HL-60/S4 (cell line): ENCODE measurements around the gene GABRR2.
"Not testable (repeated sequence)": the region's sequence is repeated elsewhere in the genome, so short reads cannot be mapped to it uniquely, and the experiment has no call there.

Experiments used
- in situ Hi-C: fragments of 300-500 bp; cut with MboI; formaldehyde crosslinking; loops from 2 replicates; pipeline ENCODE4 v1.14.3; 2022; ENCODE audit warnings: low sequenced_read_pairs

GABRR2 gene

DNA sequence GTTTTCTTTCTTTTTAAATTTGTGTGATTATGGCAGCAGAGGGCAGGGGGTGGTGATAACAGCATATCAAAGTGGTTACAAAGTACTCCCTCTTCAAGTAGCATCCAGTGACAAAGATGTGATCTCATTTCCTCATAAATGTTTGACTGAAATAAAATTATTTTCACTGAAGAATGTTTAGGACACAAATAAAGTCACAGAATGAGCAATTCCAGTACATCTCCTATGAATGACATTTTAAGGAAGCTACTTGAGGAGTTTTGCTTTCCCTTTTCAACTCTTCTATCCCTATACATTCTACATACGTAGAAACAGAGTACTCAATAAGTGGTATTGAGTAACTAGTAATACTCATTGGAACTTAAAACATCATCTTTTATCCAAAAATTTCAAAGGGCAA is 13.9 kb upstream of the GABRR2 start:
- in situ Hi-C loops: no loop called here

DNA sequence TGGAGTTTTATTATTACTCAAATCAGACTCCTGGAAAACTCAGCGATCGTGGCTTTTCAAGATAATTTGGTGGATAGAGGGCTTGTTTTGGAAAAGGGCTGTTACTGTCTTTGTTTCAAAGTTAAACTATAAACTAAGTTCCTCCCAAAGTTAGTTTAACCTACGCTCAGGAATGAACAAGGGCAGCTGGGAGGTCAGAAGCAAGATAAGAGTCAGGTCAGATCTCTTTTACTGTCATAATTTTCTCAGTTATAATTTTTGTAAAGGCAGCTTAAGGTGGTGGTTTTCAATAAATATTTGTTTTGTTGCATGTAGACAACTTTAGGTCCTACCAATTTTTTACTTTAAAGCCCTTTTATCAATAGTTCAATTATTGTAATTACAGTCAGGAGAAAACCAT is 9.2 kb upstream of the GABRR2 start:
- in situ Hi-C loops: no loop called here

DNA sequence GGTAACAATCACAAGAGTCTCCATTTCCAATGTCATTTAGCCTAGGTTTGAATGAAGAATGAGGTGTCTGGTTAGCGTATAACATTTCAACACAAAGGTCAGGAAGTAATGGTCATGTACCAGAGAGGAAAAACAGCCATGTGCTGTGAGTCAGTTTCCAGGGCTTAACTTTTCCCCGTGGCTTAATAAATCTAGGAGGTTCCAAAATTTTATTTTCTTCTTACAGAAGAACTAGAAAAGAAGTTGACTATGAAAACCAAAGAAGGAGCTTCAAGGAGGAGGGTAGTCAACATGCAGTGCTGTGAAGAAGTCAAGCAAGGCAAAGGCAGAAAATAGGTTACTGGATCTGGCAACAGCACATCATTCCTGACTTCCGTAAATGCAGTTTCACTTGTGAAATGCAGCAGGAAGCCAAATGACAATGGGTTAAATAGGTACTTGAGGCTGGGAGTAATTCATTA is 8.4 kb upstream of the GABRR2 start:
- in situ Hi-C loops: no loop called here

DNA sequence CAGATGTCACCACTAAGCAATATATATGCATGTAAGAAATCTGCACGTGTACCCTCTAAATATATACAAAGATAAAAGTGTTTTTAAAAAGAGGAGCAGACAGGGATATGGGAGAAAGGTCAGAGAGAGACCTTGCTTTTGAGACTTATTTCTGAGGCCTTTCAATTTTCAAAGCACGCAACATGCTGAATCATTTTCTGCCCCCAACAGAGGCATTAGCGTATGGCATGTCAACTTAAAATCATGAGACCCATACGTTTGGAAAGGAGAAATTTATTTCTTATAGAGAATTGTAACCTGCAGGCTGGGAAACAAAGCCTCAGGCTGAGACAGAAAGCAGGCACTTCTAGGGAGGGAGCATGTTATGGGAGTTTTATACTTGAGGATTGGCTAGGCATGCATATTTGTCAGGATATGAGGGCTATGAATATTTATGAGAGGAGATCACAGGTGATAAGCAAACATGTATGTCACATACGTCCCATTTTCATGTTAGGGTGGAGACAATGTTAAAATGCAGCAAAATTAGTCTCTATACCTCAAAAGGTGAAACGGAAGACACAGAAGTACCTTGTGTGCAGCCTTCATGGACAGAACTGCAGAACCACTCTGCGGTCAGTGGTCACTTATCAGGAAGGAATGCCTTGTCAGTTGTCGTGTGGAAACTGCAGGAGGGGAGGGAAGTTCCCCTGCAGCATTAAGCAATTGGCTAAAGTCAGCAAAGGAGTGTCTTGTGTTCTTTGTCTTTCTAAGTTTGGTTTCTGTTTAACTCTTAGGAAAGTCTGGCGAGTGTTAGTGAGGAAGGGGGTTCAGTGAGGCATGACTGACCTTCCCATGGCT is 6.3 kb upstream of the GABRR2 start:
- in situ Hi-C loops: no loop called here

DNA sequence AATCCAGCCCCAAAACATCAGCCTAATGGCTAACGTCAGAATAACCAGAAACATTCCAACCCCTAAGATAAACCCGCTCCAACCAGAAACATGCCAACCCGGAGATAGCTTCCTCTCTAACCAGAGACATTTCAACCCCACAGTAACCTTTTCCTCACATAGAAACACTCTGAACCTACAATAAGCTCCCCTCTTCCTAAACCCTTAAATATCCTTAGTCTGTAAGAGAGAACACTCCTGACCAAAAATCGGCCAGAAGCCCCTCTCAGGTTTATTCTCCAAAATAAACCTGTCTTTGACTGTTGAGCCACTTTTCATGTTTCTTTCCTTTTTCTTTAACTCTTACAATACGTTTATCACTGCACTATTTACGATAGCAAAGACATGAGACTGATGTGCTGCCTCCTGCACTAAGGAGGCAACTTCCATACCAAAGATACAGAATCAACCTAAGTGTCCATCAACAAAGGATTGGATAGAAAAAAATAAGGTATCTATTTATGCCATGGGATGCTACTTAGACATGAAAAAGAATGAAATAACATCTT is 5.0 kb upstream of the GABRR2 start:
- in situ Hi-C loops: no loop called here

DNA sequence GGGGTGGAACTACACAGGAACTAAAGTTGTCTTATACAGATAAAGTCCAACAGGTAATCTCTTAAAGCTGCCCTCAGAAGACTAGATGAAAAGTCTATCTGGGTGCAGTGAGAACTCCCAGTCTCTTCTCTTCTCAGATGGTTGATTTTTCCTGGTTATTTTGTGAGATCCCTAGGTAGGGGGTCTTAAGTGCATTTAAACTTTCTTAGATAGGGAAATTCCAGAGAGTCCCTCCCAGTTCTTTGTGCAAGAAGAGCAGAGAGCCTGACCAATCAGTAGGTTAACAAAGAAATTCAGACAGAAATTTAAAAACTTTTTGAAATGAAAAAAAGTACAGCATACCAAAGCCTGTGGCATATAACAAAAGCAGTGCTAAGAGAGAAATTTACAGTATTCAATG is 2.0 kb upstream of the GABRR2 start:
- in situ Hi-C loops: no loop called here

DNA sequence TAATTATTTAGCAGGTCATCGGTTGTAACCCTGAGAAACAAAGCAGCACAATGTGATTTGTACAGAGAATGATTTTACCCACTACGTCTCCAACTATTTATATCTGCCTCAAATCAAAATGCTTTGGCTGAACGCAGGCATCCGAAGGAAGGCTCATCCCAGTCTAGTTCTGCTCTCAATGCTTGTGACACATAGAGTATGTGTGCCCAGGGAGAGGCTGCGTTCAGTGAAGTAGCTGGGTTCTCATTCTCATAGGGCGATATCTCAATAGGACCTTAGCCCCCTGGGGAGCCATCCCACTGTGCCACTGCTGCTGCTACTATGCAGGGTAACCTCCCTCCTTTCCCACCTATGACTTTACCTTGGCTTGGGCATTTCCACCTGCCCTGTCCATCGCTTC is 407 bp downstream of the GABRR2 start:
- in situ Hi-C loops: no loop called here

DNA sequence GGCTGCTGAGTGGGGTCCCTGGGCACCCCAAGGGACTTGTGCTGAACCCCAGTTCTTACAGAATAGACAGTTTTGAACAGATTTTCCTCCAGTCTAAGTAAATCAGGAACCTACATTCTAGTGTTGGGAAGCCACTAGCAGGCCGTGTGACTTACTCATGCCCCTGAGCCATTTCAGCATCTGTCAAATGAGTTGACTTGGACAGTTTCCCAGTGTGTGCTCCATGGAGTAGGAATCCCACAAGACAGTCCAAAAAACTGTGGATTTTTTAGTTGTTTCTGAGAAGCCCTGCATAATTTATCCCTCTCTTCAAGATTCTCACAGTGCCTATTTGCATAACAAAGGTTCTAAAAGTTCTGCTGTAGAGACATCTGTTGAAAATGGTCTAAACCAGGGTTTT is 2.1 kb downstream of the GABRR2 start:
- in situ Hi-C loops: no loop called here

DNA sequence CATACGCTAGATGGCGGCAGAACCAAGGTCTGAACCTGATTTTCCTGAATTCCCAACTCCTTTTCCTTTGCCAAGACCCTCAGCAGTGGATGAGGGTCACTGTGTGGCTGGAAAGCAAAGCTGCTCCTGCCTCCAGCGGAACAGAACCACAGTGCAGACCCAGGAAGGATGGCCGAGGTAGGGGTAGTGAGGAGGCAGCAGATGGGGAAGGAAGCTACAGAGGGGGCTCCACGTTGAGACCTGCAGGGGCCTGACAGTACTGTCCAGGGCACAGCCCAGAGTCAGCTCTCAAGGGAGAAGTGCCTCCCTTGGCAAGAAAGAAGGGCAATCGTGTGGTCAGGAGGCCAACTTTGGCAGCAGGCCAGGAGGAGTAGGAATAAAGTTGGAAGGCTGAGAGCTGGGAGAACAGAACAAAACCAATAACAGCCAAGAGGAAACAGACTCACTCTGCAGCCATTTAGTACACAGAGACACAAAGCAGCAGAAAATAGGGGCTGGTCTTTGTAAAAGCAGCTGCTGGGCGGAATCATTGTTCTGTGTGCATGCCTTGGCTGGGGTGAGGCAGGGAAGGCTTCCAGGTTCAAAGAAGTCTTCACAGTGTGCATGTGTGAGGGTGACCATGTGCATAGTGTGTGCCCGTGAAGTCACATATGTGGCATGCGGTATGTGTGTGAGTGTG is 3.1 kb downstream of the GABRR2 start:
- in situ Hi-C loops: no loop called here

DNA sequence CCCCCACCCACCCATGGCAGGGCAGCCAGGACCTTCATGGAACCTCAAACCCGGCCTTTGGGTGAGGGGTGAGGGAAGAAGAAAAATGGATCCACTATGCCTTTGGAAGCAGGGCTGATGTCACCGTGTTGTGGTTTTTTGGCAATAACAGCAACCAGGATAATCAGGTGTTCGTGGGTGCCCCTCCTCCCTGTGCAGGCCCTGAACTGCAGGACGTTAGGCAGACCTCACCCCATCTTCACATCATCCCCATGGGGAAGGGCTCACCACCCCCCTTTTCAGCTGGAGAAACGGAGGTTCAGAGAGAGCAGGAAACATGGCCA is 3.6 kb downstream of the GABRR2 start:
- in situ Hi-C loops: no loop called here

DNA sequence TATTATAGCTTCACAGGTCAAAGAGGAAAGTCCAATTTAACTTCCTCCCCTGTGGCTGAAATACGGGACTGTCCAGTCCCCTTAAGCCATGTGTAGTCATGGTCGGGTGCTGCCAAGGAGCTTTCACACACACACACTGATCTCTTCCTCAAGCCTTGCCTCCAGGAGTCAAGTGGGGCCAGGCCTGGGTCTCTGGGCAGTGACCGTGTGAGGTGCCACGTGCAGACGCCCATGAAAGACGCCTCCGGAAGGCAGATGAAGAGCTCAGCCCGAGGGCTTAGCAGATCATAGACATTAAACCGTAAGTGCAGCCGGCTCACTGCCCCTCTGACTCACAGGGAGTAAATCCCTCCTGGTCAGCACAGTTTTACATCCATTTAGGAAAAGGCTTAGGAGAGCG is 4.2 kb downstream of the GABRR2 start:
- in situ Hi-C loops: no loop called here

DNA sequence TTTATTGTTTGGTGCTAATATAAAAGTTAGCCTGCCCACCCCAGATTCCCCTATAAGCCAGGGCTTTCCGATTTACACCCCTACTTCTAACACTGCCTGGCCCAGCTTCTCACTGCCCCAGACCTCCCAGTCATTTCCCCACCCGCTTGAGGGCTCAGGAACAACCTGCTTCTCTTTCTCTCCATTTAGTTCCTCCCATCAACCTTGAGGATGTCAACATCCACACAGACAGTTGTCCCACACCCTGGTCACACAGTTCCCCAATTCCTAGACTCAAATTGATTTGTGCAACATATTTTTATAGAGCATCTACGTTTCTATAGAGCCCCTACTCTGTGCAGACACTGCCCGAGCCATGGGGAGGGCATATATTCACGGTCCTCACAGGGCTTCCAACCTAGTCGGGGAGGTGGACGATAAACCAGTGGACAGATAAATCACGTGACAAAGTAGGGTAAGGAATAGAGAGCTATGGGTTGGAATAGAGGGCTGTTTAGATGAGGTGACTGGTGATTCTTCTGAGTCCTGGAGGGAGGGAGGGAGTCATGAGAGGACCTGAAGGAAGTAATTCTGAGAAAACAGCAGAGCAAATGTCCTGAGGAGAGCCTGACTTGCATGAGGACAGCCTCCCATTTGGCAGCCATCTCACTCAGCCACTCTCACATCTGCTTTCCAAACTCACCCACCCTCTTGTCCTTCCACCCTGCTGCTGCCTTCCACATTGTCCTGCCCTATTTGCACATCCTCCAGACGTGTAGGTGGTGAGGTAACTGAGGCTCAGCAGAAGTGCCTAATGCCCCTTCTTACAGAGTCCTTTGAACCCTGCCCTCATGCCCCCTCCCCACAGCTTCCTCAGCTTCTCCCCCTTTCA is 6.3 kb downstream of the GABRR2 start:
- in situ Hi-C loops: no loop called here

DNA sequence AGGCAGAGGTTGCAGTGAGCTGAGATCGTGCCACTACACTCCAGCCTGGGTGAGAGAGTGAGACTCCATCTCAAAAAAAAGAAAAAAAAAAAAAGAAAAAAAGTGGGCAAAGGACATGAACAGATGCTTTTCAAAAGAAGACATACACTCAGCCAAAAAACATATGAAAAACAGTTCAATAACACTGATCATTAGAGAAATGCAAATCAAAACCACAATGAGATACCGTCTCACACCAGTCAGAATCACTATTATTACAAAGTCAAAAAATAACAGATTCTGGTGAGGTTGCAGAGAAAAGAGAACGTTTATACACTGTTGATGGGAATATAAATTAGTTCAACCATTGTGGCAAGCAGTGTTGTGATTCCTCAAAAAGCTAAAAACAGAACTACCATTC is 10.6 kb downstream of the GABRR2 start:
- in situ Hi-C loops: not testable (repeated sequence)

DNA sequence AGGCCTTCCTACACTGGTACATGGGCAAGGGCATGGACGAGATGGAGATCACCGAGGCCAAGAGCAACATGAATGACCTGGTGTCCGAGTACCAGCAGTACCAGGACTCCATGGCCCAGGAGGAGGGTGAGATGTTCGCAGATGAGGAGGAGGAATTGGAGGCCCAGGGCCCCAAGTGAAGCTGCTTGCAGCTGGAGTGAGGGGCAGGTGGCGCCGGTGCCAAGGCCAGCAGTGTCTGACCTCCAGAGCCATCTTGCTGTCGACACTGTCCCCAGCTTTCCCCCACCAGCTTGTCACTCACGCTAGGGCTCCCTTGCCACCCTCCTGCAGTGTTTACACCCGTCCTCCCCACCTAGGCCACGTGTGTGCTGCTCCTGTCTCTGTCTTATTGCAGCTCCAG is 12.2 kb downstream of the GABRR2 start:
- in situ Hi-C loops: no loop called here

DNA sequence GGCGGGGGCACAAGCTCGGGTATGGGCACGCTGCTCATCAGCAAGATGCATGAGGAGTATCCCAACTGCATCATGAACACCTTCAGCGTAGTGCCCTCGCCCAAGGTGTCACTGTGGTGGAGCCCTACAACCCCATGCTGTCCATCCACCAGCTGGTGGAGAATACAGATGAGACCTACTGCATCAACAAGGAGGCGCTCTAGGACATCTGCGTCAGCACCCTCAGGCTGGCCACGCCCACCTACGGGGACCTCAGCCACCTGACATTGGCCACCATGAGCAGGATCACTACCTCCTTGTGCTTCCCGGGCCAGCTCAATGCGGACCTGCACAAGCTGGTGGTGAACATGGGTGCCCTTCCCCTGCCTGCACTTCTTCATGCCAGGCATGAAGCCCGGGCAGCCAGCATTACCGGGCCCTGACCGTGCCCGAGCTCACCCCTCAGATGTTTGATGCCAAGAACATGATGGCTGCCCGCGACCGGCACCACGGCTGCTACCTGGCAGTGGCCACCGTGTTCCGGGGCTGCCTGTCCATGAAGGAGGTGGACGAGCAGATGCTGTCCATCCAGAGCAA is 12.8 kb downstream of the GABRR2 start:
- in situ Hi-C loops: no loop called here

DNA sequence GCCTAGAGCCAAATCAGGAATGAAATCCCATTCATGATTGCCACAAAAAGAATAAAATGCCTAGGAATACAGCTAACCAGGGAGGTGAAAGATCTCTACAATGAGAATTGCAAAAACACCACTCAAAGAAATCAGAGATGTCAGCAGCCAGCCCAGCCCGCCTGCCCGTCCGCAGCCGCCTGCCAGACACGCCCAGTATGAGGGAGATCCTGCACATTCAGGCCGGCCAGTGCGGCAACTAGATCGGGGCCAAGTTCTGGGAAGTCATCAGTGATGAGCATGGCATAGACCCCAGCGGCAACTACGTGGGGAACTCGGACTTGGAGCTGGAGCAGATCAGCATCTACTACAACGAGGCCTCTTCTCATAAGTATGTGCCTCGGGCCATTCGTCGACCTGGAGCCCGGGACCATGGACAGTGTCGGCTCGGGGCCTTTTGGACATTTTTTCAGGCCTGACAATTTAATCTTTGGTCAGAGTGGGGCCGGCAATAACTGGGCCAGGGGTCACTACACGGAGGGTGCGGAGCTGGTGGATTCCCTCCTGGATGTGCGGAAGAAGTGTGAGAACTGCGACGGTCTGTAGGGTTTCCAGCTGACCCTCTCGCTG is 13.4 kb downstream of the GABRR2 start:
- in situ Hi-C loops: no loop called here

DNA sequence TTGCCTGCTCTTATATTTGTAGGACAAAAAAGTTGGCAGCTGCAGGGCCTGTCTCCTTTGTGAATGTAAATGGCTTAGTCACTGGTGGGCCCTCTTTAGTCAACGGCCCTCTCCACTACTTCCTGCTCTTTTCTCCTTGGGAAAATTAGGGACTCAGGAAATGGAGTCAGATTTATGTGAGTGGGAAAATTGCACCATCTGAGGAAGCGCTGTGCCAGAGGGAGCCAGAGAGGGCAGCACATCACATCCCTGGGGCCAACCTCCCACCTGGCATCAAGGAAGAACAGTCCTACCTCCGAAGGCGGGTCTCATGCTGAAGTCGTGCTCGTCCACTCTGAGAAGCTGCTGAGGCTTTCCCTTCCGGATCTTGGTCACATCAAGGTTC is 15.6 kb downstream of the GABRR2 start:
- in situ Hi-C loops: no loop called here

DNA sequence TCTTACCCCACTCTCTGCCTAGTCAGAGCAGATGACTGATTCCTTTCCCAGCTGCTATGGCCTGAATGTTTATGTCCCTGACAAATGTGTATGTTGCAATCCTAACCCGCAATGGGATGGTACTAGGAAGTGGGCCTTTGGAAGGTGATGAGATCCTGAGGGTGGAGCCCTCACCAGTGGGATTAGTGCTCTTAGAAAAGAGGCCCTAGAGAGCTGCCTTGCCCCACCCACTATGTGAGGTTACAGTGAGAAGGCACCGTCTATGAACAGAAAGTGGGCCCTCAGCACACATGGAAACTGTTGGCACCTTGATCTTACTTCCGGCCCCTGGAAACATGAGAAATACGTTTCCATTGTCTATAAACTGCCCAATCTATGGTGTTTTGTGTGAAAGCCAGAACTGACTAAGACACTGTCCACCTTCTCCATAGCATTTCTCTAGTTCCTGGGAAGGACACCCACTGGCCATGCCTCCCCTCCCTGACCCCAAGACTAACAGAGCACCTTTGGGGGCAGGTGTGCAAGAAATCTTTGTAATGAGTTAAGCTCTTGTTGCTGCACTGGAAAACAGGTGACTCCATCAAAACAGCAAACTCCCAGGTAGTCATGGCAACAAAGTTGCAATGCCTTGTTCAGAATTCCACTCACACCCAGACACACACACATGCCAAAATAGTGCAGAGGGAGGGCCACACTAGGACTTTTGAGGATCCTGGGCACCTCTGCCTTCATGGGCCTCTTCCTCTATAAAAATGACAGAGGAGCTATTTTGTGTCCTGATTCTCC is 16.2 kb downstream of the GABRR2 start:
- in situ Hi-C loops: no loop called here

DNA sequence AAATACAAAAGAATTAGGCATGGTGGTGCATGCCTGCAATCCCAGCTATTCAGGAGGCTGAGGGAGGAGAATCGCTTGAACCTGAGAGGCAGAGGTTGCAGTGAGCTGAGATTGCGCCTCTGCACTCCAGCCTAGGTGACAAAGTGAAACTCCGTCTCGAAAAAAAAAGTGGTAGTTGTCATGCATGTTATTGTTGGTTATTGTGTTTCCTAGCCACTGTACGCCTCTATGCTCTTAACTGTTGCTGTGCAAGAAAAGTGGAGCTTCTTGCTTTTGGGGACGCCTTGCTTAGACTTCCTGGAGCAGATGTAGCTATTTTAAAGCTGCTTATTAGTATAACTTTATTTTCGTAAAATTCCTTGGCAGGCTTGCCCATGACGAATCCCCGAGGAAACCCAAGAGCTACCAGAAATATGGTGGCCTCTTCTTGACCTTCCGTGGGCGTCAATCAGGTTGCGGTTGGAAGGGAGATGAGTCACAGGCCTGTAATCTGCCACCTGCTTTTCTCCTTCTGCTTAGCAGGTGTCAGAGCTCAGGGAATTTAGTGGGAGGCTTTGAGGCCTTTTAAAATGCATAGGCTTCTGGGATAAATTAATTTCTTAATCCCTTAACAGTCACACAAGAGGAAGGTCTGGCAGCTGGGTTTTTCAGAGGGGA is 17.3 kb downstream of the GABRR2 start:
- in situ Hi-C loops: no loop called here
